ENCODE data around the gene KRTAP10-4.

DNA sequence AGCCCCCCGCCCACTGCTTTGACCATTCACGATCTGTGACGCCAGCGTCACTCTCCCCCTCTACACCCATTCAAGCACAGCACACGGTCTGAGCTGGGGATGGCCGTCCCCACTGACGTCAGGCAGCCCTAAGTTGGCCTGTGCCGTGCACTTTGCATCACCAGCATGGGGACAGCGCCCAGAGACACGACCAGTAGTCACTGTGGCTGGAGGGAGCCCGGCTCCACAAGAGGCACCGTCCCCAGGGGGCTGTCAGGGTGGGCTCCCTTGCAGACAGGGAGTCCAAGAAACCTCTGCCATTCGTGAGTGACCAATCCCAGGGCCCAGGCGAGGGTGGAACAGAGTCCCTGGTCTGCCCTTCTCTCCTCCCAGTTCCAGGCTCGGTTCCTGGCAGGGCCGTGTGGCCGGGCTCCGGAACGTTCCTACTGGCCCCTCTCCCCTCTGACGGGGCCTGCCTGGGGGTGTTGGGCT is 40.7 kb downstream of the KRTAP10-4 start:
- TF ChIP-seq, protein P1, sequence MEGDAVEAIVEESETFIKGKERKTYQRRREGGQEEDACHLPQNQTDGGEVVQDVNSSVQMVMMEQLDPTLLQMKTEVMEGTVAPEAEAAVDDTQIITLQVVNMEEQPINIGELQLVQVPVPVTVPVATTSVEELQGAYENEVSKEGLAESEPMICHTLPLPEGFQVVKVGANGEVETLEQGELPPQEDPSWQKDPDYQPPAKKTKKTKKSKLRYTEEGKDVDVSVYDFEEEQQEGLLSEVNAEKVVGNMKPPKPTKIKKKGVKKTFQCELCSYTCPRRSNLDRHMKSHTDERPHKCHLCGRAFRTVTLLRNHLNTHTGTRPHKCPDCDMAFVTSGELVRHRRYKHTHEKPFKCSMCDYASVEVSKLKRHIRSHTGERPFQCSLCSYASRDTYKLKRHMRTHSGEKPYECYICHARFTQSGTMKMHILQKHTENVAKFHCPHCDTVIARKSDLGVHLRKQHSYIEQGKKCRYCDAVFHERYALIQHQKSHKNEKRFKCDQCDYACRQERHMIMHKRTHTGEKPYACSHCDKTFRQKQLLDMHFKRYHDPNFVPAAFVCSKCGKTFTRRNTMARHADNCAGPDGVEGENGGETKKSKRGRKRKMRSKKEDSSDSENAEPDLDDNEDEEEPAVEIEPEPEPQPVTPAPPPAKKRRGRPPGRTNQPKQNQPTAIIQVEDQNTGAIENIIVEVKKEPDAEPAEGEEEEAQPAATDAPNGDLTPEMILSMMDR (IDR thresholded peaks at IDR 0.05 in 8 of 11, conservative IDR thresholded peaks at IDR 0.05 in 3 of 11): no peak
- TF ChIP-seq POLR2A (IDR thresholded peaks at IDR 0.05): no peak

All from spleen (tissue), 7 donors.